HG03108 (cell line): Measurements from ENCODE around the gene SUGCT.
"Not testable (repeated sequence)": the region's sequence is repeated elsewhere in the genome, so short reads cannot be mapped to it uniquely, and the experiment has no call there.

Experiments used
- ATAC-seq: cut with Tn5 transposase; IDR thresholded peaks from one replicate; pipeline ENCODE4 v1.9.1; 2021; ENCODE audit warnings: moderate library complexity; ENCODE audit not compliant: unreplicated experiment

Gene SUGCT

DNA sequence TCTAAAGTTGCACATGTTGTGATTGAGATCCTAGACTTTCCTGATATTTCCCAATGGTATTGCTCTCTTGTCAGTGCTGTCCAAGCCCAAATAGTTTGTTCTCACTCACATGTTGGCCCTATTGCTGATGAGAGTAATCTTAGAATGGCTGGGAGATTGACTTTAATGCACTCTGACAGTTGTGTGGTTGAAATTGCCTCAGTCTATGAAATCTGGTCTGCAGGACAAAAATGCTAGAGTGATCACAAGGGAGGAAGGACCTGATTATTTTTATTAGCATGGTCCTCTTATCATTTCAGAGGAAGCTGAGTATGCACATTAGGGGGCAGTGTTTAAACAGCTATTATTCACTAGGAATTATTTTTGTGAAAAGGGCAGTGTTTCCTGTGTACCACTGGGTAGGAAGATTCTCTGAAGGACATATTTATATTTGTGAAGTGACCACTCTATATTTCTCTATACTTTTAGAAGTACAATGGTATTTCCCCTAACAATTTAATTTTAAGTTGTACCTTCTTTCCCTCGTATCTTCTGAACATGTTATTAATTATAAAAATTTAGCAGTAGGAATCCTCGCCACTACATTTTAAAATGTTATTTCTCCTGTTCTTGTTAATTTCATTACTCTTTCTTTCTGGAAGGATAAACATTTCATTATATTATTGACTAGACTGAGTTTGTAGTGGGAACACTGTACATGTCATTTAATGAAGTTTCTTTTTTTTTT, 64.4 kb downstream of the SUGCT start:
- no peak for ATAC-seq

DNA sequence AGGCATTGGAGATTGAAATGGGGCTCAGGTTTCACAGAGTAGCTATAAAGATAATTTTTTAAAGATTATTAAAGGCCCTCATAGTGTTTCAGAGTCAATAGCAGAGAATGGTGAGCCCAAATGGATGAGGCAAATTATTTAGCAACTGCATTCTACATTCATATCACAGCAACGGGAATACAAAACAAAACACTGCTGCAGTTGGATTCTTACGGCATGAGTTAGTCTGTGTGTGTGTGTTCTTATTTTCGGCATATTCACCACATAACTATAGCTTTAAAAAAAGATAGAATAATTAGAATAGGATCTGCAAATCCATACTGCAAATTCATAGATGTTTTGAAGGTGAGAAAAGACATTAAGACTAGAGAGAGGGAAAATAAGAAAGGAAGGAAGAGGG, 66.0 kb downstream of the SUGCT start:
- no peak for ATAC-seq

DNA sequence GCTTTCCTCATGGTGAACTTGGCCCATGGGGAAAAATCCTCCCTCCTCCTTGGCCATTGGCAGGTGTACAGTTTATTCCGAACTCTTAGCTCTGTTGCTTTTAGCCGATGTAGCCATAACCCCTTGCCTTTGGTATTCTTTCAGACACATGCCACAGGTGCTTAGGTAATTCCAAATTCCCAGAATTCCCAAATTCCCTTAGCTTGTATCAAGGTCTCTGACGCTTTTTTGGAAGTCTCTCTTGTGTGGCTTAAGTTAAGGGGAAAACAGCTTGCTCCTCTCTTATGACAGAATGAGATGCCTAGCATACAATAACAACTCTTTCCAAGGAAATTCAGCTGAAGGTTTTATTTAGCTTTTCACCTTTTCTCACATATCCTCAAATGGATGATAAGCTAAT, 68.0 kb downstream of the SUGCT start:
- ATAC-seq: no peak

DNA sequence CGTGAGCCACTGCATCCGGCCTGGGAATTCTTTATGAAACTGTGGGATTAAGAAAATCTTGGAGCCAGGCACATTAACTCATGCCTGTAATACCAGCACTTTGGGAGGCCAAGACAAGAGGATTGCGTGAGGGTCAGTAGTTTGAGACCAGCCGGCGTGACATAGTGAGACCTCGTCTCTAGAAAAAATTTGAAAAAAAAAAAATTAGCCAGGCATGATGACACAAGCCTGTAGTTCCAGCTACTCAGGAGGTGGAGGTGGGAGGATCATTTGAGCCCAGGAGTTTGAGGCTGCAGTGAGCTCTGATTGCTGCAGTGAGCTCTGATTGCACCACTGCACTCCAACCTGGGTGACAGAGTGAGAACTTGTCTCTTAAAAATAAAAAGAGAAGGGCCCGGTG, 69.8 kb downstream of the SUGCT start:
- no peak for ATAC-seq

DNA sequence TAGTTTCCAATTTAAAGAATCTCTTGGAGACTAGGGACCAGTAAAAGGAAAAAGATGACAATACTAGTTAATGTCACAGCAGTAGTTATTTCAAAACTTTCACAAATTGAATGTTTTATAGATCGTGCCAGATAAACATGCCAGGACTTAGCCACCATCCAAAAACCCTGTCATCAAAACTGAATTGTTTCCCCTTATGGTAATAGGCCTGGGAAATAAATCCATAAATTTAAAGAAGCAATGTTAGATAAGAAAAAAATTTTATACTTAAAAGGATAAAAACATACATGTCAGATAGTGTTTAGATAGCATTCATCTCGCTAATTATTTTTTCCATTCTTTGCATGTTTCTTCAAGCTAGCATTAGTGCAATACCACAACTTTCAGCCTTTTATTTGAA, 71.2 kb downstream of the SUGCT start:
- ATAC-seq: no peak

DNA sequence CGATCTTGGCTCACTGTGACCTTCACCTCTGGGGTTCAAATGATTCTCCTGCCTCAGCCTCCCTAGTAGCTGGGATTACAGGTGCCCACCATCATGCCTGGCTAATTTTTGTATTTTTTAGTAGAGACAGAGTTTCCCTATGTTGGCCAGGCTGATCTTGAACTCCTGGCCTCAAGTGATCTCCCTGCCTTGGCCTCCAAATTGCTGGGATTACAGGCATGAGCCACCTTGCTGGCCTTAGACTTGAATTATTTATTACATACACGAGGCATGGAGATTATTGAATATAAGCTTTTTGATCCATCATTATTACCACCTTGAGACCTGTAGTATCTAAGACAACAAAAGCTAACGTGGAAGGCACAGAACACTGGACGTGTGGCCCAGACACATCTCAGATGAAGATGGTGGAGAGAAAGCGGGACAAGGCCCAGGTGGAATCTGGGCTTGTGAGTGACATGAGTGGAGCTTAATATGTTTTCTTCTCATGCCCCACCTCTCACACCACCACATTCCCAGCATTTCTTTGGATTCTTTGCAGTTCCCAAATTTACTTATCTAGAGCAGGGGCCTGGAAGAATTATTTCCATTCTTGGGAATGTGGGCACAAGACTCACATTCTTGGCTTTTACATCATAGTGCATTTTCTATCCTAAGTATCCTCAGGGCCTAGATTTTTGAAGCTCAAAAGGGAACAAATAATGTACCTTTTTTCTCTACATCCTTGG, 76.6 kb downstream of the SUGCT start:
- ATAC-seq: no peak

DNA sequence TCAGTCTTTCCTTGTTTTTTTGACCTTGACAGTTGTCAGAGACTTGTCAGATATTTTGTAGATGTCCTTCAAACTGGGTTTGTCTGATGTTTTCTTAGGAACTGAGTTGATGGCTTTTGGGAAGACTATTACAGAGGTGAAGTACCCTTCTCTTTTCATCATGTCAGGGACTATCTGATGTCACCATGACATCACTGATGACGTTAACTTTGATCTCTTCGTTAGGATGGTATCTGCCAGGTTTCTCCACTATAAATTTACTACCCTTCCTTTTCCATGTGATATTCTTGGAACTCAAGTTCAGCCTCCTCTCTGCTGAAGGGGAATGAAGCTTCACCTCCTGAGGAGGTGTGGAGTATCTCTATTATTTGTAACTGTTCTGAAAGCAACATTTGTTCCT, 78.5 kb downstream of the SUGCT start:
- no peak for ATAC-seq

DNA sequence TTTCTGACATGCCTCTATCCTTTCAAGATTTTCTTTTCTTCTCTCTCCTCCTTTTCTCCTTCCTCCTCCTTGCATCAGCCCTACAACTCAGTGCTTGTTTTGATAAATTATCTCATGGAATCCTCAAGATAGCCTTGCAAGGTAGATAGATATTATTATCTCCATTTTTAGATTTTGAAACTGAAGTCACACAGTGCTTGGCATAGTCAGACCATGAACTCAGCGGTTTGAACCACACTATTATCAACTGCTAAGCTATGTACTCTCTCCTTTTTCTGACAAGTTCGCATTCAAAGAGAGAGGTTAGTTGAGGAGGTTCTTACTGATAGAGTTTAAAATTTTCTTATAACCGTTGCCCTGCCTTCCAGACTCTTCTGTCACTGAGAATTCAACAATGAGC, 79.1 kb downstream of the SUGCT start:
- ATAC-seq: no peak

DNA sequence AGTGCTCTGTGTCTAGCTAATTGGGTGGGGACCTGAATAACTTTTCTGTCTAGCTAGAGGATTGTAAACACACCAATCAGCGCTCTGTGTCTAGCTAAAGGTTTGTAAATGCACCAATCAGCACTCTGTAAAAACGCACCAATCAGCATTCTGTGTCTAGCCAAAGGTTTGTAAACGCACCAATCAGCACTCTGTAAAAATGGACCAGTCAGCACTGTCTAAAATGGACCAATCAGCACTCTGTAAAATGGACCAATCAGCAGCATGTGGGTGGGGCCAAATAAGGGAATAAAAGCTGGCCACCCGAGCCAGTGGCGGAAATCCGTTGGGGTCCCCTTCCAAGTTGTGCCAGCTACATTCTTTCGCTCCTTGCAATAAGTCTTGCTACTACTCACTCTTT, 83.8 kb downstream of the SUGCT start:
- not testable (repeated sequence) for ATAC-seq

DNA sequence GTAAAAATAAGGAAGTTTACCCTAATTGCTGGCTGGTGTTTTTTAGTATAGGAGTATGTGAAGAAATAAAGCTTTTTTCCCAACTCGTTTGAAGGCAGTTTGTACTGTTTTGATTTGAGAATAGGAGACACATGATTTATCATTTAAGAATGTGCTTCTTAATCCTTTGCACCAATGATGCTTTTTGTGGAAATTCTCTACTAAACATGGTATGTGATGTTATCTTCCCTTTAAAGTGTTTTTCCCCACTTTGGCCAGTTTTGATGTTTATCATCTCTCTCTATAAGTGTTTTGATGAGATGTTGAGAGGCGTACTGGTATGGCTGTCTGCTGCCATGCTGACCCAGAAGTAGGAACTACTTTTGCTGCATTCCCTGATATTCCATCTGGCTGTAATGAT, 85.1 kb downstream of the SUGCT start:
- ATAC-seq: no peak

DNA sequence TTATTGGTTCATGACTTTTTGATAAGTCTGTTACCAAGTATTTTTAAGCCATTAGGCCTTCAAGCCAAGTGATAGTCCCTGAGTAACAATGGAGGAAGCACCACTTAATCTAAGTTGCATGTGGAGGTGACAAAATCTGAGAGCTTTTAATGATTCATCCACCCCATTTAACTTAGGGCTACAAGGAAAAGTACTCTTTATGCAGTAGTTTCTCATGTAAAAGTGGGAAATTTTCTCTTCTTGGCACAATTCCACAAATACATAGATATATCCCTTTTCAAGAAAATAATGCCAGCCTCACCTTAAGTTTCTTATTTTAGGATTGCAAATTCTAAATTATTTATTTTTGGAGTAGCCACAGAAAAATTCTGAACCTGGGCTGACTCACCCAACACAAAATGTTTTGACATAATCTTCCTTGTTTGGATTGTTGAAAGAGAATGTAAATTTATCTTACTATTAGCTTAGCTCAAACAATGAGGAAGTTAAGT, 85.7 kb downstream of the SUGCT start:
- no peak for ATAC-seq

DNA sequence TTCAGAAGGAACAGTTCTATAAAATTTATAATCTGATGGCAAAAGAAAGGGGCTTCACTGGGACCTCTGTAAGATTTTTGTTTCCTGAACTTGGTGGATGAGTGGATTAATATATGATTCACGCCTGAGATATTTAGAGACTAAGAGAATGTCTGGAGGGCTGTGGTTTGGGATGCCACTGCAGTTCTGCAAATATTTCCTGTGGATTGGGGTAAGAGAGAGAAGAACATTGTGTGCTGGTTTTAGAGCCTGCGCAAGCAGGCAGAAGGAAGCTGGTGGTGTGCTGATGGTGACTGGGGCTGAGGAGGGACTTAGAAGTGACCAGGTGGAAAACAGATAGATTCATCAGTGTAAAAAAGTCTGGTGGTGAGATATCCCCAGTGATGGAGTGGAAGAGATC, 87.0 kb downstream of the SUGCT start:
- no peak for ATAC-seq

DNA sequence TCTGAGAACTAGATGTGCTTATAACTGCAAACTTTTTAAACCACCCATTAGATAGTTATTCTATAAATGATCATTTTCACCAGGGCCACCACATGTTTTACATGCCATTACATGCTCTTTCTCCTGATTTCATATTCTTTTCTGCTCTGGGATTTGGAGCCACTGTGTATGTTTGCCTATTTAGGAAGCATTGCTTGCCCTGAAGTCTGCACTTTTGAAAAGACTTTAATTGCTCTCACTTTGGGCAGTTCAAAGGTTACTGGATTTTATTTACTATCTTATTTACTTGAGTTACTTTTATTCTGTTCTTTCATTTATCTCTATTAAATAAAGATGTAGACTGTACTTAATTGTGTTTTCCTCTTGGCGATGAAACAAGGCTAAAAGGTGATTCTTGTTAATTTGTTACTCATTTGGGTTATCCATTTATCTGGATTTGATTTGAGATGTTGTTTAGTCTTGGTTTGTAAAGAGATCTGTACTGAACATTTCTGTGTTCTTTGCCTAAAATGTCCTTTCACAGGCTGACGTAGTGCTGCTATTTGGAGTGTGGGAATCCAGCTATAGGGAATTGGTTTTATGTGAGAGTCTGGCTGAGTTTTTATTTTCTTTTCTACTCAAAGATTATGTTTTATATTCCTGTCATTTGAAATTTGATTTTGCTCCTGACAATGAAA, 88.8 kb downstream of the SUGCT start:
- no peak for ATAC-seq

DNA sequence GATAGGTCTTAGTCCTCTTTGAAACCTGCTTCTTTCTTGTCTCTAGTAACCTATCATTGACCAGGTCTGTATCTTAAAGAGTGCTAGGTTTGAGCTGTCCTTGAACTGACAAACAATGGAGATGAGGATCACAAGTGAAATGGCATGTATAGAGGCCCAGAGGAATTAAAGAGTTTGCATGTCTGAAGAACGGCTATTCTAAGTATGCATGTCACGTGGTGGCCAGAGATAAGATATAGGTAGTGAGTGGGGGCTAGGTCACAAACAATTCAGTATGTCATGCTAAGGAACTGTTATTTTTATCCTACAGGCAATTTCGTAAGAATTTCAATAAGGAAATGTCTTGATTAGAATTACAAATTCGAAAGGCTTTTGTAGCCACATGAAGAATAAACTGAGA, 95.3 kb downstream of the SUGCT start:
- ATAC-seq: no peak

DNA sequence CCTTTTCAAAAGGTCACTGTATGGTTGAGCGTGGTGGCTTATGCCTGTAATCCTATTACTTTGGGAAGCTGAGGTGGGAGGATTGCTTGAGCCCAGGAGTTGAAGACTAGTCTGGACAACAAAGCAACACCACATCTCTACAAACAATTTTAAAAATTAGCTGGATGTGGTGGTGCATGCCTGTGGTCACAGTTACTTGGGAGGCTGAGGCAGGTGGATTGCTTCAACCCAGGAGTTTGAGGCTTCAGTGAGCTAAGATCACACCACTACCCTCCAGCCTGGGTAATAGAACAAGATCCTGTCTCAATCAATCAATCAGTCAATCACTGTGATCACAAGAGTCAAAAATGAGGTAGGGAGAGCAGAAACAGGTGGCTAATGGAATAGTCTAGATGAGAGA, 97.0 kb downstream of the SUGCT start:
- ATAC-seq: no peak

DNA sequence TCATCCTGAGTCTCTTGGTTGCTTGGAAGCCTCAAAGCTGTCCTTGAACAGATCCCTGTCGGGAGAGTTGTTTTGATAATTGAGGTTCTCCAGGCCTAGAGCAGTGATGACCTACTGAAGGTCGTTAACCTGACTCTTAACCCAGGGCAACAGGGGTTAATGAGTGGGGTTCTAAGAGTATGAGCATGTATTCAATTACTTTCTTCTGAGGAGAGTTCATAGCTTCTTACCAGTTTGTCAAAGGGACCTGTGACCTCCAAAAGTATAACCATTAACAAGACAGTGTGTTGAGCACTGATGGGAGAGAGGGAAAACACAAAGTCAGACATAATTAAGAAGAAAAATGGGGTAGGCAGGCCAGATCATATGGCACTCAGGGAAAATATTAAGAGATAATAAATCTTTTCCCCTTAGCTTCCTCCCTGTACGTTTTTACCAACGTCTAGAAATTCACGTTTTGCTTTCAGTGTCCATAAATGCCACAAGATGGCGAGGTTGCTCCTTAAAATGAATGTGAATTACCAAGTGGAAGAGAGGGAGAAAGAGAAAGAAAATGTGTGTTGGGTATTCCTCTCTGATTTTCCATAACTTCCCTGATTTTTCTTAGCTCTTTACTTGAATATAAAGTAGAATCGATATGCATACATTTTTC, 97.6 kb downstream of the SUGCT start:
- peak; percentile 42 for ATAC-seq

DNA sequence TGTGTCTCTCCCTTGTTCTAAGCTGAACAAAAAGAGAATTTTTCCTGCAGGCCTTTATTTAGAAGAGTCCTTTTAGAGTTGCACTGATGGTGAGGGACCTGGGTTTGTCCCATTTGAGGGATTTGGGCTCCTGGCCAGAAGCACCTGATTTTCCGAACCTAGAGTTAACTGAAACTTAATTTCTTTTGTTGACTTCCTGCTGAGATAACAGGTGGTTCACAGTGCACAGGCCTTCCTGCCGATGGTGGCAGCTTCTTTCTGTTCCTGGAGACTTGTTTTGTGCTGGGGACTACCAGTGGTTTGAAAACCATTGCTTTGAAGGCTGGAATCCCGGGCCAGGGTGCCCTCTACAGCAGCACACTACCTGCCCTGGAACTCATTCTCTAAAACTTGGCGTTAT, 99.2 kb downstream of the SUGCT start:
- peak; percentile 64 for ATAC-seq

DNA sequence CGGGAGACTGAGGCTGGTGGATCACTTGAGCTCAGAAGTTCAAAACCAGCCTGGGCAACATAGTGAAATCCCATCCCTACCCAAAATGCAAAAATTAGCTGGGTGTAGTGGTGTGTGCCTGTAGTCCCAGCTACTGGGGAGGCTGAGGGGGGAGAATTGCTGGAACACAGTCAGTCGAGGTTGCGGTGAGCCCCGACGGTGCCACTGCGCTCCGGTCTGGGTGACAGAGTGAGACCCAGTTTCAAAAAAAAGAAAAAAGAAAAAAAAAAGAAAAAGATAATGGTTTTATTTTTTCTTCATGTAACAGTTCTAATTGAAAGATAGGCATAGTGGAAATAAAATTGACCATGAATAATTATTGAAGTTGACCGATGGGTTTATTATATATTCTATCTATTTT, 99.9 kb downstream of the SUGCT start:
- no peak for ATAC-seq

DNA sequence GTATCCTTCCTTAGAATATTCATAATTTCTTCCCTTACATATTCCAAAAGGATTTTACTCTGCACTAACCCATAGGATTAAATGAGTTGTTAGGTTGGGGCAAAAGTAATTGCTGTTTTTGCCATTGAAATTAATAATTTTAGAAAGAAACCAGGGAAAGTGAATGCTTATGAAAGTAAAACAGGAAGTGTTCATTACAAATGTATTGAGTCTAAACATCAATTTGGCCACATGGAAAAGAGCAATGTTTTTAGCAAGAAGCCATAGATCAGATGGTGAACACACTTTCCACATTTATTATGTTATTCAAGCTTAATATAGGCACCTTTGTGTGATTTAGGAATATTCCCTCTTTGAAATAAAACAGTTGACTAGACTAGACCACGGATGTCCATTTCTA, 102.9 kb downstream of the SUGCT start:
- ATAC-seq: no peak

DNA sequence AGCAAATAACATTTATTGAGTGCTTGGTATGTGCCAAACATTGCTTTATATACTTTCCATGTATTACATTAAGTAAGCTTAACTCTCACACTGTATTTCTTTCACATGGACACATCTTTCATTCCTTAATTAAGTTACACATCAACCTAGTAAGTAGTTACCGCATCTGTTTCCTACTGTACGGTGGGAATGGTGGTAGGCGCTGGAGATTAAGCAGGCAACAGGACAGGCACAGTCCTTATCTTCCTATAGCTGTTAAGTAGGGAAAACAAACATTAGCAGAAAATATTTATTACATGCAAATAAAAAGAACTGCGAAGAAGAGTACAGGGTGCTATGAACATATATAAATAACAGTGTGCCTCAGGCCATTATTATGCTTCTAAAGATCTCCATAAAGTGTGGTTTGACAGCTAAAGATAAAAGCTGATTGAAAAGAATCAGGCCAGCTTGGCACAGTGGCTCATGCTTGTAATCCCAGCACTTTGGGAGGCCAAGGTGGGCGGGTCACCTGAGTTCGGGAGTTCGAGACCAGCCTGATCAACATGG, 105.0 kb downstream of the SUGCT start:
- ATAC-seq: no peak

DNA sequence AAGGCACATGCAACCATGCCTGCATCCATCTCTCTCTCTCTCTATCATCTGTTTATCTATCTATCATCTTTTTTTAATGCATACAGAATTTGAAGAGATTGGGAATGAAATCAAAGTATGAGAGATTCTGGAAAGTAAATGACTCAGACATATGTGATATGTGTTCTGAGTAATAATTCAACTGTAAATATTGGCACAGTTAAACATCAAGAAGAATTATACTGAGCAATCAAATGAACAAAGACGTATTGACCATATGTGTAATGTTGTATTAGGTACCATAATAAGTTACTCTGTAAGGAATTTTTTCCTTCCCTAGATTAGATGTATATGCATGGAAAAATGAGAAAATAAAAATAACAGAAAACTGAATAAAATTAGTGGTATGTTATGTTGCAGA, 108.3 kb downstream of the SUGCT start:
- ATAC-seq: no peak
